Thyroid gland (tissue), 4 donors: ENCODE measurements around the gene TOM1L2.

Experiments
- CTCF ChIP-seq, 6 experiments: fragments of 200-600 bp in 3 of 6; fragments of 450-650 bp in 3 of 6; sonication (generic) in 3 of 6; IDR thresholded peaks; one replicate each; pipeline ENCODE4 v1.5.1; 2016 to 2019; ENCODE audit warnings: antibody characterized with exemption in 6 of 6, mild to moderate bottlenecking in 2 of 6, inconsistent platforms in 1 of 6, moderate library complexity in 1 of 6
- POLR2A ChIP-seq, 2 donors: fragments of 450-650 bp; IDR thresholded peaks; one replicate each; pipeline ENCODE4 v1.6.1; 2017; ENCODE audit warnings: antibody characterized with exemption in 2 of 2, mild to moderate bottlenecking in 2 of 2, moderate library complexity in 1 of 2

GRCh38 chr17:17896746-17897145 lies 75.5 kb downstream of the TOM1L2 start:
- no peak for TF ChIP-seq CTCF (IDR thresholded peaks at IDR 0.05)
- TF ChIP-seq POLR2A (IDR thresholded peaks at IDR 0.05) = no peak
